ENCODE results near the gene MAD1L1.

The MAD1L1 gene

GRCh38 chr7:2029211-2029905, 203.4 kb downstream of the MAD1L1 start:
- no peaks in the 10 kb centered on the region for H3K27me3 ChIP-seq (ENCODE audit: low read length)
- H3F3A ChIP-seq (ENCODE audit: insufficient read depth) = no peaks in the 10 kb centered on the region
- no peak overlapping the region for H2AFZ ChIP-seq (ENCODE audit: low read depth, low read length, severe bottlenecking)
- peaks cover 19% of the 10 kb centered on the region for H3K36me3 ChIP-seq (ENCODE audit: low read length)
- H3K4me2 ChIP-seq (ENCODE audit: low read depth, low read length, poor library complexity, severe bottlenecking) = no peak overlapping the region
- TF ChIP-seq EZH2phosphoT487 (conservative IDR thresholded peaks at IDR 0.05; ENCODE audit: low read length) = no peak
- no peak for TF ChIP-seq CTCF (IDR thresholded peaks at IDR 0.05; ENCODE audit: insufficient read depth, low read length, poor library complexity, severe bottlenecking)
- 0 out of 2 replicates have a peak, but pooled peaks cover under 1% of the 10 kb centered on the region for H3K79me2 ChIP-seq (ENCODE audit: insufficient read depth, low read length)
- H4K20me1 ChIP-seq (ENCODE audit: low read depth, low read length) = no peaks in the 10 kb centered on the region
- no peak overlapping the region for H3K27ac ChIP-seq (ENCODE audit: low read depth, low read length)
- no peaks in the 10 kb centered on the region for H3K9me2 ChIP-seq (replicated peaks; ENCODE audit: insufficient read depth, low read length)
- no peak overlapping the region for H3K9ac ChIP-seq (ENCODE audit: low read length)
- peaks cover 30% of the 10 kb centered on the region for H3K9me3 ChIP-seq (ENCODE audit: insufficient read depth, low read length)
- no peak overlapping the region for H3K4me3 ChIP-seq (ENCODE audit: insufficient read depth, low read length, poor library complexity, severe bottlenecking)

GRCh38 chr7:2028733-2029132, 204.0 kb downstream of the MAD1L1 start:
- Histone ChIP-seq H3F3A (ENCODE audit: insufficient read depth) (no peaks in the 10 kb centered on the region), H3K9me2 (replicated peaks; ENCODE audit: insufficient read depth, low read length) (no peaks in the 10 kb centered on the region), H3K27me3 (ENCODE audit: low read length) (no peaks in the 10 kb centered on the region), H2AFZ (ENCODE audit: low read depth, low read length, severe bottlenecking) (no peak overlapping the region), H3K9ac (ENCODE audit: low read length) (no peak overlapping the region), H4K20me1 (ENCODE audit: low read depth, low read length) (no peaks in the 10 kb centered on the region), H3K4me3 (ENCODE audit: insufficient read depth, low read length, poor library complexity, severe bottlenecking) (no peak overlapping the region), H3K79me2 (ENCODE audit: insufficient read depth, low read length) (0 out of 2 replicates have a peak, but pooled peaks cover 3% of the 10 kb centered on the region), H3K4me2 (ENCODE audit: low read depth, low read length, poor library complexity, severe bottlenecking) (no peak overlapping the region), H3K27ac (ENCODE audit: low read depth, low read length) (no peak overlapping the region), H3K36me3 (ENCODE audit: low read length) (peaks cover 19% of the 10 kb centered on the region), H3K9me3 (ENCODE audit: insufficient read depth, low read length) (peaks cover 32% of the 10 kb centered on the region)
- no peak for TF ChIP-seq CTCF (IDR thresholded peaks at IDR 0.05; ENCODE audit: insufficient read depth, low read length, poor library complexity, severe bottlenecking)
- TF ChIP-seq EZH2phosphoT487 (conservative IDR thresholded peaks at IDR 0.05; ENCODE audit: low read length) = no peak

- H4K20me1 ChIP-seq (ENCODE audit: low read depth, low read length) = no peaks in the 10 kb centered on the region
- H3K27me3 ChIP-seq (ENCODE audit: low read length) = no peaks in the 10 kb centered on the region
- no peak overlapping the region for H3K9ac ChIP-seq (ENCODE audit: low read length)
- H3K9me3 ChIP-seq (ENCODE audit: insufficient read depth, low read length) = peaks cover 32% of the 10 kb centered on the region
- H3K27ac ChIP-seq (ENCODE audit: low read depth, low read length) = no peak overlapping the region
- H3K9me2 ChIP-seq (replicated peaks; ENCODE audit: insufficient read depth, low read length) = no peaks in the 10 kb centered on the region
- H2AFZ ChIP-seq (ENCODE audit: low read depth, low read length, severe bottlenecking) = no peak overlapping the region
- no peak overlapping the region for H3K4me3 ChIP-seq (ENCODE audit: insufficient read depth, low read length, poor library complexity, severe bottlenecking)
- TF ChIP-seq EZH2phosphoT487 (conservative IDR thresholded peaks at IDR 0.05; ENCODE audit: low read length) (no peak), CTCF (IDR thresholded peaks at IDR 0.05; ENCODE audit: insufficient read depth, low read length, poor library complexity, severe bottlenecking) (no peak)
- H3F3A ChIP-seq (ENCODE audit: insufficient read depth) = no peaks in the 10 kb centered on the region
- 0 out of 2 replicates have a peak, but pooled peaks cover 3% of the 10 kb centered on the region for H3K79me2 ChIP-seq (ENCODE audit: insufficient read depth, low read length)
- no peak overlapping the region for H3K4me2 ChIP-seq (ENCODE audit: low read depth, low read length, poor library complexity, severe bottlenecking)
- H3K36me3 ChIP-seq (ENCODE audit: low read length) = peaks cover 19% of the 10 kb centered on the region
Observed at GRCh38 chr7:2025188-2025587, 207.6 kb downstream of the MAD1L1 start.
